IPS-NIHi7 (cell line): ENCODE data around the gene PCSK6.

Experiments
- DNase-seq: peaks from one replicate; pipeline ENCODE4 v3.0.0; 2012; ENCODE audit warnings: mixed read lengths; ENCODE audit errors: extremely low spot score

Gene PCSK6

GRCh38 chr15:101522621-101523559 is 33.4 kb upstream of the PCSK6 start:
- DNase-seq, result no peak

- no peak for DNase-seq
Observed at GRCh38 chr15:101522091-101522490, 32.6 kb upstream of the PCSK6 start.

- DNase-seq, result no peak
Observed at GRCh38 chr15:101521591-101521990, 32.1 kb upstream of the PCSK6 start.

GRCh38 chr15:101521069-101521468 is 31.6 kb upstream of the PCSK6 start:
- DNase-seq, result no peak

DNA sequence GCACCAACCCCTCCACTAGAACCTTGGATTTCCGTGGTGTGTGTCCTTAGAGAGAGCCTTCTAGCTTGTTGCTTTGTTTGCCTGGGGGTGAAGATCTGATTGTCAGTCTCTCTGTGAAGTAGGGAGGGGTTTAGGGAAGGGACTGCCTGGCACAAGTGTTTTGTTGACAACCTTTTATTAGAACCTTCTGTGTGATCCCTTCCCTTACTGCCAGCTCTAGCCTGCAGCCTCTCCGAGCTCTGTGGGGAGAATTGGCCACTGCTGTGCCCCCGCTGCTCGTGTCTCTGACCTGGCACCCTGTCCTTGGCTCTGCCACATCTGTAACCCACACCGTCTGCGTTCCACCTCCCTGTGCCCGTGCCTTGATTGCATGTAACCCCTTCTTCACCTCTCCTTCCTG is 30.9 kb upstream of the PCSK6 start:
- DNase-seq, result no peak

GRCh38 chr15:101517504-101517903 is 28.0 kb upstream of the PCSK6 start:
- no peak for DNase-seq

DNA sequence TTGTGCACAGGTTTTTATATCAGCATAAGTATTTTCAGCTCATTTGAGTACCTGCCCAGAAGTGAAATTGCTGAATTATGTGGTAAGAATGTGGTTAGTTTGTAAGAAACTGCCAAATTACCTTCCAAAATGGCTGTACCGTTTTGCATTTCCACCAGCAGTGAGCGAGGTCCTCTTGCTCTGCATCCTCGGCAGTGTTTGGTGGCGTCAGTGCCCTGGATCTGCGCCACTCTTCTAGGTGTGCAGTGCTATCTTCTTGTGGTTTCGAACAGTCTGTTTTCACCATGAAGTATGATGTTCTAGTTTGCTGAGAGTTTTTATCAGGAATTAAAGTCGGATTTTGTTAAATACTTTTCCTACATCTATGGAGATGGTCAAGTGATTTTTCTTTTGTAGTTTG is 24.8 kb upstream of the PCSK6 start:
- no peak for DNase-seq

GRCh38 chr15:101511717-101512116 is 22.2 kb upstream of the PCSK6 start:
- no peak for DNase-seq

DNA sequence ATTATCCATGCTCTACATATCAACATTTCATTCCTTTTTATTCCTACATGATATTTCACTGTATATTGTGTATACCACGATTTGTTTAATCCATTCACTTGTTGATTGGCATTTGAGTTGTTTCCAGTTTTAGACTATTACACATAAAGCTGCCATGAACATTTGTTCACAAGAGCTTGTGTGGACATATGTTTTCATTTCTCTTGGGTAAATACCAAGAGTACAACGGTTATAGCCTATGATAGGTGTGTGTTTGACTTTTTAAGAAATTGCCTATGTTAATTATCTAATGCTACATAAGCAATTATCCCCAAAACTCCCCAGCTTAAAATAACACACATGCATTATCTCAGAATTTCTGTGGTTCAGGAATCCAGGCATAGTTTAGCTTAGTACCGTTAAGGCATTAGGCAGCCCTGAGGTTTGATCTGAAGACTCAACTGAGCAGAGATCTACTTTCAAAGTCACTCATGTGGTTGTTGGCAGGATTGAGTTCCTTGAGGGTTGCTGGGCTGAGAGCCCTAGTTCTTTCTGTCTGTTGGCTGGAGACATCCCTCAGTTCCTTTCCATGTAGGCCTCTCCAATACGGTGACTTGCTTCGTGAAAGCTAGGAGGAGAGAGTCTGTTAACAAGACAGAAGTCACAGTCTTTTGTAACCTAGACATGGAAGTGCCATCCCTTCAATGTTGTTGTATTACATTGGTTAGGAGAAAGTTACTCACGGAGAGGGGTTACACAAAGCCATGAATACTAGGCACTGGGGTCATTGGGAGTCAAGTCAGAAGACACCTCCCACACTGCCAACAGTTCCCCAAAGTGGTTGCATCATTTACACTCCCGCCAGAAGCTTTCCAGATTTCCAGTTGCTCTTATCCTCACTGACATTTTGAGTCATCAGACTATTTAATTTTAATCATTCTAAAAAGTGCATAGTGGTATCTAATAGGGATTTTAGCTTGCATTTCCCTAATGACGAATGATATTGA is 21.0 kb upstream of the PCSK6 start:
- no peak for DNase-seq

- DNase-seq, result no peak
Observed at GRCh38 chr15:101509279-101509678, 19.8 kb upstream of the PCSK6 start.

DNA sequence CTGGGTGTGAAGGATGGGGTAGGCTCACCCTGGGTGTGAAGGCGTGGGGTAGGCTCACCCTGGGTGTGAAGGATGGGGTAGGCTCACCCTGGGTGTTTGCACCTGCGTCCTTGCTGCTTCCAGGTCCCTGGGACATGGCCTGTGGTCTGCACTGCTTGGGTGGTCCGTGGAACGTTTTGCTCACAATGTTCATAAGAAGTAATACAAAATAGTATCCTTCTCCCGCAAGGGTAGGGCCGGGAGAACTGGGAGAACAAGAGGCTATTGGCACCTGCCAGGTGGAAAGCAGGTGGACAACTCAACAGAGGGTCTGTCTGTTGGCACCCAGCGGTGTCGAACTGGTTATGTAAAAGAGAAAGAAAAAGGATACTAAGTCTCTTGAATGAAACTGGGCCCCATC is 17.0 kb upstream of the PCSK6 start:
- no peak for DNase-seq

DNA sequence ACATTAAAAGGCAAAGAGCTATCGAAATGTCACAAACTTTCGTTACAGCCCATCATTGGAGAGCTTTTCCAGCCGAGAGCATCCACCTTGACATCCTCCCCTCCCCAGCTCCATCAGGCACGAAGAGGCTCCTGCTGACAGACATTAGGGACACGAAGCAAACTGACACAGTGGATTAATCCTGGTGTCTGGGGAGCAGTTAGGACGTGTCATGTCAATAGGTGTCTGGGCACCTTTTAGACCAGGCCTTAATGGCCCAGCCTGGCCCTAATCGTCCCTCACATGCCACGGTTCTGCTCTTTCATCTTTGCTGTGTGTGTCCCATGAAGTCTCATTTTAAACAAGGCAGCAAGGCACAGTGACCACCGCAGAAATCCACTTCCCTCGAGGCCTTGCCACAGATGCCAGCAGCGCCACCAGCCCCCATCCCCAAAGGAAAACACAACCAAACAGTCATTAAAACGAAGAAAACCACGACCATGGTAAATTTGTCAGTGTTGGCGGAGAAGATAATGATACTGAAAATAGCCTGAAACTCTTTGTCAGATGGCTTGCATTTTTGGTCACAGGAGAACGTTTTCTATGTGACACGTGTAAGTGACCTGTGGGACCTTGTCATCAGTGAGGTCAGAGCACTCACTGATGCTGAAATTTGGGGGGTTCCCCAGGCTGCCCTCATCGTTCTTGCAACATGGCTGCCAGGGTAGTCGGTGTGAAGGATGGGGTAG is 16.3 kb upstream of the PCSK6 start:
- no peak for DNase-seq

- no peak for DNase-seq
Observed at GRCh38 chr15:101504866-101505609, 15.5 kb upstream of the PCSK6 start.

- DNase-seq, result no peak
Observed at GRCh38 chr15:101504373-101504772, 14.9 kb upstream of the PCSK6 start.

DNA sequence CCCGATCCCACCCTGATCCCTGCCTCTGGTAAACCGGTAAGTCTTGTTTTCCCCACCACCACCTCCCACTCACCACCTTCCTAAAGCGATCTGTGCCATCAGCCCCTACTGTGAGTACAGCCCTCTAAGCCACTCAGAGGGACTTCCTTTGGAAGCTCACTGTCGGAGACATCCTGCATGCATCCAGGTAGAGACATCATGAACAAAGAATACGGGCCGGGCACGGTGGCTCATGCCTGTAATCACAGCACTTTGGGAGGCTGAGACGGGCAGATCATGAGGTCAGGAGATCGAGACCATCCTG is 13.7 kb upstream of the PCSK6 start:
- no peak for DNase-seq

DNA sequence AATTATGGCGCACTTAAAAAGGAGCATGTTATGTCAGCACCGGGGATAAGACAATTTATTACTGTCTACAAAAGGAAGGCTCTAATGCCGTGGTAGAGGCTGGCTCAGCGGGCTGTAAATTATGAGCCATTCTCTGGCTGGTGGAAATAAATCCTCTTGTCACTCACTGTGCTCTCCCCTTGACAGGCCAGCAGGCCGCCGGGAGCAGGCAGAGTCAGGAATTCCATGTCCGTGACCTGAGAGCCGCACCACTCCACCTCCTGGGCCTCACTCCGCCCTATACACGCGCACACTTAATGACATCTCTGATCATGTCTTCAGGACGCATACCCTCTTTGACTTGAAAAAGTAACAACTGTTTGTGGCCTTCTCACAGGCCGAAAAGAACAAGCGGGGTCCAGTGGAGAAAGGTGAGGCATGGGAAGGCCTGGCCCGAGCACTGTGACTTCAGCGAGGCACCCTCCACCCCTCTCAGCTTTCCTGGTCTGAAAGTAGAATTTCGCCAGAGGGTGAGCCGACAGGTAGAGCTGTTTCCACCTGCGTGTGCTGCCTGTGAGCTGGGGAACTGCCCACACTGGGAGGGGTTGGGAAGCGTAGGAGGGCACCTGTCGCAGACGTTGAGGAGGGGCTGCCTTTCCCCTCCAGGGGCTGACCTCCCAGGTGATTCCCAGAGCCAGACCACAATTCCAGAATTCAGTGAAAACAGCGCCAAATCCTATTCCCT is 13.2 kb upstream of the PCSK6 start:
- DNase-seq, result no peak

DNA sequence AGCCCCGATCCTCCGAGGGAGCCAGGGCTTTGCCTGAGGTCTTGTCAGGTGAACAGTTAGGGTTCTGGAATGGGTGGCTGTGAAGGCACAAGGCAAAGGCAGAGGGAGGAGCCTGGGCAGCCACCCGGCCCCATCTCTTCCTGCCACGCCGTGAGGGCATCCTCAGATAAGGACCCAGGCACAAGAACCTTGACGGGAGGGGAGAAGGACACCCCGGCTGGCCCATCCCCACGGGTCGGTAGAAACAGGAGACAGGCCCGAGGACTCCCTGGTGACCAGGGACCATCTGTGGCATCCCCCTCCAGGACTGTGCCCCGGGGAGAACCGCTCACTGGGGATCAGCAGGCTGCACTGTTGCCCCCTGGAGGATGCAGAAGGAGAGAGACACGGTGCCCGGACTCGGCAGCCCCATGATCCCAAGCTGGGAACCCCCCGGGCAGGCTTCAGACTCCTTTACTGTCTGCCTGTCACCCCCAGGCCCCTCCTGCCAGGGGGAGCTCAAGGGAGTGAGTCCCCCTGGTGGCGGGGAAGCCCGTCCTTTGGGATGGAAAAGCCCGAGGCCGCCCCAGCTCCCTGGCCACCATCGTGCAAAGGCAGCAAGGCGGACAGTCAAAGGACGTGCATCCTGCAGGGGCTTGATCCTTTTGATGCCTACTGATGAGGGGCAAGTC is 12.3 kb upstream of the PCSK6 start:
- peak; percentile 78 for DNase-seq

DNA sequence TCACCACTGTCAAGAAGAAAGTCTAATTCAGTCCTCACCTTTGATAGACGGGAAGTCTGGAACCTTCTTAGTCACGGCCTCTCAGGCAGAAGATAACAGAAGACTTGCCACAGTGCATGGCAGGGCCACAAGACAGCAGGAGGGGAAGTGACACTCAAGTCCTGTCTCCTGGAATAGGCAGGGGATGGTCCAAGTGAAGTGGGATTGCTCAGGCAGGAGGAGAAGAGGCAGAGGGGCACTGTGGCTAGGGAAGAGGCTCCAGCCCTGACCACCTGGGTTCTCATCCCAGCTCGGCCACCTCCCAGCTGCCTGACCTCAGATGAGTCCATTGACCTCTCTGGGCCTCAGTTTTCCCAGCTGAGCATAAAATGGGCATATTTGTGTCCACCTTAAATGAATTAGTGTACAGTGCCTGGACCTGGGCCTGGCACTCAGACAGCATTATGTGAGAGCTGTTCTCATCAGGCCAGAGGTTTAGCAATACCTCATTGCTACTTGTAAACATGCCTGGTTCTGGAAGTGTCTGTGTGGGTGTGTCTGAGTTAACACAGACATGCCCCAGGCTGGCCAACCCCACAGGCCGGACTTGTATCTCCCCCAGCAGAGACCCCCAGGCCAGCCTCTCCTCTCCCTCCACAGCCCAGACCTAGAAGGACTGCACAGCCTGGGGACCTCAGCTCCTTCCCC is 11.5 kb upstream of the PCSK6 start:
- DNase-seq, result no peak
